Left lung (tissue), 10 donors: ENCODE results near the gene VPS35. TPM values are rescaled to one million over a fixed set of nuclear protein-coding genes. Genes with fewer than 3 reads are reported as not detected.

Experiments used
- ATAC-seq: fragments of 200-7000 bp; cut with Tn5 transposase; one replicate; pipeline ENCODE4 v1.9.1; 2020; ENCODE audit warnings: moderate library complexity
- DNase-seq, 4 donors: peaks; one replicate each; pipeline ENCODE4 v3.0.0-alpha.2; 2013 to 2020
- H3K27ac ChIP-seq, 2 donors: fragments of 200-600 bp; sonication (generic) in 1 of 2; one replicate each; pipeline versions ENCODE4 v1.5.0 to v1.8.0; 2020 to 2021
- H3K27me3 ChIP-seq, 2 donors: fragments of 200-600 bp; sonication (generic) in 1 of 2; one replicate each; pipeline versions ENCODE4 v1.5.0 to v1.8.0; 2020 to 2021
- H3K36me3 ChIP-seq, 2 donors: fragments of 200-600 bp; sonication (generic) in 1 of 2; one replicate each; pipeline versions ENCODE4 v1.5.0 to v1.8.0; 2020 to 2021
- H3K4me1 ChIP-seq, 2 donors: fragments of 200-600 bp; one replicate each; pipeline ENCODE4 v1.8.0; 2021
- H3K4me3 ChIP-seq, 2 donors: fragments of 200-600 bp; sonication (generic) in 1 of 2; one replicate each; pipeline versions ENCODE4 v1.5.0 to v1.8.0; 2020 to 2021; ENCODE audit warnings: mild to moderate bottlenecking in 1 of 2
- H3K9me3 ChIP-seq, 2 donors: fragments of 200-600 bp; sonication (generic) in 1 of 2; one replicate each; pipeline versions ENCODE4 v1.5.0 to v1.8.0; 2020 to 2021
- CTCF ChIP-seq, 2 donors: fragments of 200-600 bp; sonication (generic) in 1 of 2; IDR thresholded peaks; one replicate each; pipeline versions ENCODE4 v1.5.0 to v1.8.0; 2021; ENCODE audit warnings: antibody characterized with exemption in 2 of 2
- intact Hi-C, 2 donors: fragments of 100-400 bp; cut with DNase I; formaldehyde crosslinking; loops; one replicate each; pipeline versions ENCODE4 v1.11.2 to v1.14.2; 2022
- polyA plus RNA-seq, 6 donors: library from polyadenylated mRNA; unstranded; fragments of 120-200 nt; gene quantifications; one replicate each; pipeline ENCODE4 v1.2.1, GENCODE V29; 2013; ENCODE audit not compliant: insufficient read length in 6 of 6
- total RNA-seq, 2 donors: library from RNA; stranded (reverse); fragmentation: NEBNext Ultra II Directional; extraction: Animal tissue kit (Norgen Biotek cat#: 25700); gene quantifications; one replicate each; pipeline ENCODE4 v1.2.1, GENCODE V29; 2021
- donor health status: DM: no; HTN: yes; CAD: no.
- donor health status: DM: no; HTN: no; CAD: no.

The VPS35 gene
- total and polyA plus RNA-seq, 8 donors, result 102 to 161 (median 129) TPM

GRCh38 chr16:46709469-46710005, 20.6 kb upstream of the VPS35 start:
- DNase-seq (no peak), ATAC-seq (no peak)
- no peaks in the 10 kb centered on the region for H3K27me3 ChIP-seq
- H3K4me1 ChIP-seq, result peaks cover 0 to 22% of the 10 kb centered on the region in 2 donors
- H3K36me3 ChIP-seq, result no peaks in the 10 kb centered on the region
- intact Hi-C loops, result no loop called here
- no peak overlapping the region for H3K4me3 ChIP-seq
- H3K27ac ChIP-seq, result no peak overlapping the region
- no peaks in the 10 kb centered on the region for H3K9me3 ChIP-seq
- no peak for TF ChIP-seq CTCF (IDR thresholded peaks at IDR 0.05)

GRCh38 chr16:46706642-46707041, 17.7 kb upstream of the VPS35 start:
- no peak overlapping the region for H3K4me3 ChIP-seq
- ATAC-seq (no peak), DNase-seq (no peak)
- H3K27ac ChIP-seq, result no peak overlapping the region
- H3K9me3 ChIP-seq, result no peaks in the 10 kb centered on the region
- no peaks in the 10 kb centered on the region for H3K36me3 ChIP-seq
- H3K27me3 ChIP-seq, result no peaks in the 10 kb centered on the region
- peaks cover 0 to 10% of the 10 kb centered on the region in 2 donors for H3K4me1 ChIP-seq
- intact Hi-C loops, result no loop called here
- TF ChIP-seq CTCF (IDR thresholded peaks at IDR 0.05), result no peak

- no peak for TF ChIP-seq CTCF (IDR thresholded peaks at IDR 0.05)
- DNase-seq (no peak), ATAC-seq (no peak)
- Histone ChIP-seq H3K27me3 (no peaks in the 10 kb centered on the region), H3K4me1 (no peaks in the 10 kb centered on the region), H3K27ac (no peak overlapping the region), H3K36me3 (no peaks in the 10 kb centered on the region), H3K4me3 (no peak overlapping the region), H3K9me3 (no peaks in the 10 kb centered on the region)
- intact Hi-C loops, result no loop called here
Observed at GRCh38 chr16:46702030-46702429, 13.1 kb upstream of the VPS35 start.

GRCh38 chr16:46701615-46702014, 12.6 kb upstream of the VPS35 start:
- Histone ChIP-seq H3K36me3 (no peaks in the 10 kb centered on the region), H3K4me3 (no peak overlapping the region), H3K4me1 (no peaks in the 10 kb centered on the region), H3K27ac (no peak overlapping the region), H3K27me3 (no peaks in the 10 kb centered on the region), H3K9me3 (no peaks in the 10 kb centered on the region)
- DNase-seq, result no peak
- no peak for ATAC-seq
- no peak for TF ChIP-seq CTCF (IDR thresholded peaks at IDR 0.05)
- intact Hi-C loops, result no loop called here

- intact Hi-C loops, result no loop called here
- DNase-seq, result no peak
- no peak for TF ChIP-seq CTCF (IDR thresholded peaks at IDR 0.05)
- Histone ChIP-seq H3K36me3 (no peaks in the 10 kb centered on the region), H3K9me3 (no peaks in the 10 kb centered on the region), H3K27ac (no peak overlapping the region), H3K4me1 (no peaks in the 10 kb centered on the region), H3K4me3 (no peak overlapping the region), H3K27me3 (no peaks in the 10 kb centered on the region)
- ATAC-seq, result no peak
Observed at GRCh38 chr16:46700048-46700447, 11.1 kb upstream of the VPS35 start.
